SK-N-MC (cell line): ENCODE measurements around the gene OR1L1.

ENCODE experiments used
- DNase-seq: peaks from one replicate; pipeline ENCODE4 v3.0.0-alpha.2; 2011; ENCODE audit warnings: low read depth, low spot score
- H3K27ac ChIP-seq: fragments of 200-600 bp; sonication (generic); 2 replicates; pipeline ENCODE4 v1.5.1; 2016; ENCODE audit warnings: mixed run types
- H3K36me3 ChIP-seq: fragments of 200-600 bp; sonication (generic); 2 replicates; pipeline ENCODE4 v1.6.1; 2017; ENCODE audit warnings: antibody characterized with exemption, low read length, mixed read lengths; ENCODE audit not compliant: insufficient read depth
- H3K4me3 ChIP-seq: fragments of 200-600 bp; sonication (generic); 2 replicates; pipeline ENCODE4 v1.5.1; 2016
- H3K9ac ChIP-seq: fragments of 200-600 bp; sonication (generic); 2 replicates; pipeline ENCODE4 v1.8.0; 2017; ENCODE audit warnings: mixed run types, mixed read lengths; ENCODE audit not compliant: insufficient read length
- H3K9me3 ChIP-seq: fragments of 200-600 bp; sonication (generic); 2 replicates; pipeline ENCODE4 v1.6.1; 2017; ENCODE audit warnings: low read depth, mild to moderate bottlenecking, antibody characterized with exemption, low read length, moderate library complexity, mixed read lengths
- EZH2 ChIP-seq: fragments of 200-600 bp; sonication (generic); IDR thresholded peaks from one replicate; pipeline ENCODE4 v1.6.1; 2017; ENCODE audit warnings: antibody characterized with exemption
- FOXP2 ChIP-seq: optimal IDR thresholded peaks from 2 replicates; pipeline ENCODE3; 2011; ENCODE audit warnings: mild to moderate bottlenecking, moderate library complexity; ENCODE audit not compliant: insufficient read depth; ENCODE audit errors: extremely low read length, control extremely low read depth
- POLR2AphosphoS5 ChIP-seq: IDR thresholded peaks from 2 replicates; pipeline ENCODE4 v1.6.1; 2012; ENCODE audit warnings: mild to moderate bottlenecking, low read depth, low read length, borderline replicate concordance

OR1L1 gene, protein sequence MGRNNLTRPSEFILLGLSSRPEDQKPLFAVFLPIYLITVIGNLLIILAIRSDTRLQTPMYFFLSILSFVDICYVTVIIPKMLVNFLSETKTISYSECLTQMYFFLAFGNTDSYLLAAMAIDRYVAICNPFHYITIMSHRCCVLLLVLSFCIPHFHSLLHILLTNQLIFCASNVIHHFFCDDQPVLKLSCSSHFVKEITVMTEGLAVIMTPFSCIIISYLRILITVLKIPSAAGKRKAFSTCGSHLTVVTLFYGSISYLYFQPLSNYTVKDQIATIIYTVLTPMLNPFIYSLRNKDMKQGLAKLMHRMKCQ

DNA sequence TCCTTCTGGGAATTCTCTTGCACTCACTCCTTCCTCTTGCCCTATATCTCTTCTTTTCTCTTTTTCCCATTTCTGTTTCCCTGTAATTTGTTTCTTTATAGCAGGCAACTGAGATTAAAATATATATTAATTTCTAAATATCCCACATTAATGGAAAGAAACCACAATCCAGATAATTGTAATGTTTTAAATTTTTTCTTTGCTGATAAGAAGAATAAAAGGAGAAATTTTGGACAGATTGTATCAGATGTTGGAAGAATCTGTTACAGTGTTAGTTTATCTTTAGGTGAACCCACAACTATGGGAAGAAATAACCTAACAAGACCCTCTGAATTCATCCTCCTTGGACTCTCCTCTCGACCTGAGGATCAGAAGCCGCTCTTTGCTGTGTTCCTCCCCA is at the start of gene OR1L1:
Gene OR1L1, plus strand, starts transcription at position 301 of the 400 bp plus-strand sequence. Its CDS starts 0 bp downstream, at position 301.
- Histone ChIP-seq H3K27ac (no peak within 1 kb of the TSS), H3K9ac (no peak within 1 kb of the TSS), H3K9me3 (no peaks in the 10 kb centered on the region), H3K4me3 (no peak within 1 kb of the TSS), H3K36me3 (no peaks in the 10 kb centered on the region)
- DNase-seq = no peak
- no peak for TF ChIP-seq FOXP2
- no peak for TF ChIP-seq POLR2AphosphoS5
- TF ChIP-seq EZH2 = no peak

DNA sequence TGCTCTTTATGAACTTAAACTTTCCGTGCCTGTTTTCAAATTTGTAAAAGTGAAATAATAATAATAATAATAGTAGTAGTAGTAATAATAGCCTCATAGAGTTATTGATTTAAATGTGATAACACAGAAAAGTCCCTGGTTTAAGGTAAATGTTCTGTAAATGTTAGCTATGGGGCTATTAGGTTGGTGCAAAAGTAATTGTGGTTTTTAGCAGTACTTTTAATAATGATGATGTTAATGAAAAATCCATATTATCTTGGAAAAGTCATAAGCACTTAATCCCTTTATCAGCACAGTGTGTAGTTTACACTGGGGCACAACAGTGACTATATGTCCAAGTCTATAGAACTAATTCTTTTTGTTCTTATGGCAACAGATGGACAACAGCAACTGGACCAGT is 47.2 kb upstream of the OR1L1 start, which contains the start of gene OR1Q1:
Gene OR1Q1, plus strand, starts transcription at position 377 of the 400 bp plus-strand sequence. Its CDS starts 0 bp downstream, at position 377.
- no peak for TF ChIP-seq POLR2AphosphoS5
- no peak for TF ChIP-seq FOXP2
- TF ChIP-seq EZH2 = no peak

DNA sequence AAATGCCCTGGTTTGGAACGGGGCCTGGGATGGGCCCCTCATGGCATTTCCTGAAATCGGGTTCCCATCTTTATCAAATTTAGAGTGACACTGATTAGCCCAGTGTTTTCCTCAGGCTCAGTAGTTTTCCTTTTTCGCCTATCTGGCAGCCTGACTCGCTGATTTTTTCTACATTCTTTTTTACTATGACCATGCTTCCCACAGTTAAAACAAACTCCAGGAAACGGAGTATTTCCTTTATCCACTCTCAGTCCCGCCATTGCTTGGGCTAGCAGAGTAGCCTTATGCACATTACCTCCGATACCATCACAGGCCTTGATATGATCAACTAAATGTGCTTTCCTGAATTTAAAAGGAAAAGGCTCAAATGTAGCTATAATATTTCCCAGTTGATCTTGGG is 41.5 kb upstream of the OR1L1 start:
- no peak for TF ChIP-seq FOXP2
- TF ChIP-seq EZH2 = no peak
- no peak for TF ChIP-seq POLR2AphosphoS5
- Histone ChIP-seq H3K9me3 (no peaks in the 10 kb centered on the region), H3K27ac (no peak overlapping the region), H3K4me3 (no peak overlapping the region), H3K9ac (no peak overlapping the region), H3K36me3 (no peaks in the 10 kb centered on the region)
- no peak for DNase-seq

More for the DNA sequence above, 47.2 kb upstream of the OR1L1 start, which contains the start of gene OR1Q1:
- Histone ChIP-seq H3K9me3 (no peaks in the 10 kb centered on the region), H3K4me3 (no peak within 1 kb of the TSS), H3K36me3 (no peaks in the 10 kb centered on the region), H3K9ac (no peak within 1 kb of the TSS), H3K27ac (no peak within 1 kb of the TSS)
- DNase-seq = no peak

DNA sequence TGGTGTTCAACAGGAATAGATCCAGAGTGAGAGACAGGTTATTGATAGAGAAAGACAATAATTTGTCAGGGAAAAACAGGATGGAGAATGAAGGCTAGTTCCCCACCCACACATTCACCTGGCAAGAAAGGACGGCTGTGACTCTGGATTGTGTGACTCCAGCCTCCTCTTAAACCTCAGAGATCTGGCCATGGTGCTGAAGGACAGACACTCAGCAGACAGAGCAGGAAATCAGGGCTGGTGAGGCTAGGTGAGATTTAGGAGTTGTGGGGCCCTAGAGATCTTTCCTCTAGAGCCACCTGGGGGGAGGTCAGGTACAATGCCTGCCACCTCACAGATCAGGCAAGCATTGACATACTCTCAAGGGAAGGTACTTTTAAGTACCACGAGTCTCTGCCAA is 19.3 kb upstream of the OR1L1 start:
- TF ChIP-seq POLR2AphosphoS5 = no peak
- no peak for TF ChIP-seq FOXP2
- no peak for TF ChIP-seq EZH2
- DNase-seq = no peak
- Histone ChIP-seq H3K9me3 (no peaks in the 10 kb centered on the region), H3K27ac (no peak overlapping the region), H3K9ac (no peak overlapping the region), H3K36me3 (no peaks in the 10 kb centered on the region), H3K4me3 (no peak overlapping the region)

DNA sequence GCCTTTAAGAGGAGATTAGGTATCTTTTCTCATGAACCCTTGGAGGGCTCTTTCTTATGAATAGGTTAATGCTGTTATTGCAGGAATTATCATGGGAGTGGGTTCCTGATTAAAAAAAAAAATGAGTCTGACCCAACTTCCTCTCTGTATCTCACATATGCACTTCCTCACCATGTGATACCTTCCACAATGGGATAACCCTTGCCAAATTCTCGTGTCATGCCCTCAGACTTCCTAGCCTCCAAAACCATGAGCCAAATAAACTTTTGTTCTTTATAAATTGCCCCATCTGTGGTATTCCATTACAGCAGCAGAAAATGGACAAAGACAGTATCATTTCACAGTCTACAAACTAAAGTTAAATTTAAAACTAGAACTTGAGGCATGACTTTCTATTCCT is 5.1 kb upstream of the OR1L1 start:
- Histone ChIP-seq H3K9me3 (no peaks in the 10 kb centered on the region), H3K36me3 (no peaks in the 10 kb centered on the region), H3K9ac (no peak overlapping the region), H3K4me3 (no peak overlapping the region), H3K27ac (no peak overlapping the region)
- no peak for TF ChIP-seq EZH2
- TF ChIP-seq FOXP2 = no peak
- no peak for TF ChIP-seq POLR2AphosphoS5
- no peak for DNase-seq

DNA sequence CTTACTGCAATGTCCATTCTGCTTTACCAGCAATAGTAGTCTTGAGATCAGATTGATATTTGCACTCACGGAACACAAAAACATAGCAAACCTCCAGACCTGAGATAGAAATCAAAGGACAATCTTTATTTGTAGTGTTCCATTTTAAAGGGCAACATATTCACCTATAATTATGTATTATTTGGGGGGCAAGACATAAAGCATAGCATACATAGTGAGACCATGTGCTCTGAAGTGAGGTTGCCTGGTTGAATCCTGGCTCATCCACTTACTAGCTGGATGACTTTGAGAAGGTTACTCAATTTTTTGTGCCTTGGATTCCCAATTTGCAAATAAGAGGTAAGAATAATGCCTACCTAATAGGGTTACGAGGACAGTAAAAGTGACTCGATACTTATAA is 4.0 kb upstream of the OR1L1 start, which contains the start of gene OR1B1:
Gene OR1B1, minus strand, starts transcription at position 101 of the 400 bp plus-strand sequence.
- no peak for TF ChIP-seq FOXP2
- TF ChIP-seq POLR2AphosphoS5 = no peak
- no peak for TF ChIP-seq EZH2

DNA sequence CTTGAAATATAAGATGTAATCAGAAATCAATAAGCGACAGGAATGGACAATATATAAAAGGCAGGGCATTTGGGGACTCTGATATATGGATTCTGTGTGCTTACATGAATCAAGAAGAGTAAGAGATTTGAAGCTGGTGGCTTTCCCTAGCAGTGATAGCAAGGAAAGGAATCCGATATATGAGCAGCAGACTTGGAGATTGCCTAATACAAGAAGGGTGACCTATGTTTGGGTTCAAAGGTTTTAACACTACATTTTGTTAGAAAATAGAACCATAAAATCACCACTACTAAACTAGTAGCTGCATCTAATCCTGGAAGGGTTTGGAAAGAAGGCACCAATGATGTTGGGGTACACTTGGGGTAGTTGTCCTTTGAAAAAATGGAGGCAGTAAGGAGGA is 11.0 kb downstream of the OR1L1 start:
- H3K9me3 ChIP-seq = no peaks in the 10 kb centered on the region
- H3K9ac ChIP-seq = no peak overlapping the region
- TF ChIP-seq FOXP2 (no peak), EZH2 (no peak)
- no peak for DNase-seq
- no peak overlapping the region for H3K27ac ChIP-seq
- no peaks in the 10 kb centered on the region for H3K36me3 ChIP-seq
- H3K4me3 ChIP-seq = no peak overlapping the region

More for the DNA sequence above, 4.0 kb upstream of the OR1L1 start, which contains the start of gene OR1B1:
- no peak within 1 kb of the TSS for H3K27ac ChIP-seq
- H3K4me3 ChIP-seq = no peak within 1 kb of the TSS
- H3K9me3 ChIP-seq = no peaks in the 10 kb centered on the region
- no peak within 1 kb of the TSS for H3K9ac ChIP-seq
- H3K36me3 ChIP-seq = no peaks in the 10 kb centered on the region
- DNase-seq = no peak

DNA sequence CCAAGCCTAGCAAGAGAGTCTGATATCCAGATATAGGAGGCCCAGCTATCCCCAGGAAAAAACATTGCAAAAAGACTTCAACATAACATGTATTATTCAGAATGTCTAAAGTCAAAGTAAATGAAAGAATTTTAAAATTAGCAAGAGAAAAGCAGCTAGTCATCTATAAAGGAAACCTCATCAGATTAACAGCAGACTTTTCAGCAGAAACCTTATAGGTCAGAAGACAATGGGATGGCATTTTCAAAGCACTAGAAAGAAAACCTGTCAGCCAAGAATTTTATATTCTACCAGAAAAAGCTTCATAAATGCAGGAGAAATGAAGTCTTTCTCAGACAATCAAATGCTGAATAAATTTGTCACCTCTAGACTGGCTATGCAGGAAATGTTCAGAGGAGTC is 23.3 kb downstream of the OR1L1 start:
- DNase-seq = no peak
- Histone ChIP-seq H3K9me3 (no peaks in the 10 kb centered on the region), H3K9ac (no peak overlapping the region), H3K4me3 (no peak overlapping the region), H3K27ac (no peak overlapping the region), H3K36me3 (no peaks in the 10 kb centered on the region)
- TF ChIP-seq EZH2 = no peak
- TF ChIP-seq FOXP2 = no peak
